H1 (cell line): ENCODE measurements around the gene FRMPD1. TPM values are rescaled to one million over a fixed set of nuclear protein-coding genes. Genes with fewer than 3 reads are reported as not detected.

Experiments used
- BCL11A ChIP-seq, 2 experiments: IDR thresholded peaks; one replicate each; pipeline ENCODE4 v1.6.1; 2011; ENCODE audit warnings: low read depth in 2 of 2, low read length in 2 of 2, mild to moderate bottlenecking in 2 of 2
- BRCA1 ChIP-seq: IDR thresholded peaks from 2 replicates; pipeline ENCODE4 v1.6.1; 2012; ENCODE audit warnings: low read depth, low read length, improper control_type of control experiment
- CBX5 ChIP-seq: fragments of 300-800, 300-1000 bp; sonication (generic); IDR thresholded peaks from 2 replicates; pipeline ENCODE4 v1.7.1; 2016; ENCODE audit warnings: antibody characterized with exemption, low read length, low read depth
- GABPA ChIP-seq: IDR thresholded peaks from 2 replicates; pipeline ENCODE4 v1.6.1; 2011; ENCODE audit warnings: mild to moderate bottlenecking, low read length, moderate library complexity, borderline replicate concordance; ENCODE audit not compliant: insufficient read depth
- NRF1 ChIP-seq: IDR thresholded peaks from 2 replicates; pipeline ENCODE4 v1.6.1; 2011; ENCODE audit warnings: mild to moderate bottlenecking, low read depth, low read length, improper control_type of control experiment
- POU5F1 ChIP-seq: IDR thresholded peaks from 2 replicates; pipeline ENCODE4 v1.6.1; 2011; ENCODE audit warnings: low read depth, mild to moderate bottlenecking, low read length, moderate library complexity
- SUZ12 ChIP-seq: fragments of 200-600 bp; sonication (generic); IDR thresholded peaks from 2 replicates; pipeline ENCODE4 v1.6.1; 2012; ENCODE audit warnings: mild to moderate bottlenecking, inconsistent platforms, low read length, moderate library complexity, mixed read lengths
- polyA plus RNA-seq, 7 experiments: library from polyadenylated mRNA; depleted of rRNA in 3 of 7; stranded (reverse) in 5 of 7; unstranded in 2 of 7; fragments of >200 nt in 5 of 7; fragments of 200-250 nt in 2 of 7; gene quantifications; 1 replicate in 5 of 7; 2 replicates in 1 of 7; 4 replicates in 1 of 7; pipeline versions ENCODE4 v1.2.1 to v1.2.3, GENCODE V29; 2011 to 2013; ENCODE audit warnings: missing spikeins in 2 of 7, mixed read lengths in 2 of 7
- total RNA-seq: library from RNA; stranded (reverse); fragmentation: NEBNext Ultra II Directional; extraction: Animal tissue kit (Norgen Biotek cat#: 25700); gene quantifications from 2 replicates; pipeline ENCODE4 v1.2.1, GENCODE V29; 2021
- TF ChIP-seq, protein P1 (sequence below): fragments of 300-600 bp; sonication (generic); IDR thresholded peaks from 2 replicates; pipeline ENCODE4 v1.7.1; 2012; ENCODE audit warnings: low read length, moderate library complexity, mild to moderate bottlenecking, inconsistent platforms; ENCODE audit not compliant: insufficient replicate concordance

Gene FRMPD1
- total and polyA plus RNA-seq, 2 of the 8 experiments (the other 6 are each of a cell fraction or from before 2014, with no cell fraction given), result 0.27 to 0.32 TPM

- no peak for TF ChIP-seq SUZ12
- TF ChIP-seq BRCA1, result no peak
- no peak for TF ChIP-seq NRF1
- no peak for TF ChIP-seq CBX5
- TF ChIP-seq GABPA, result no peak
- TF ChIP-seq POU5F1, result no peak
- TF ChIP-seq, protein P1, sequence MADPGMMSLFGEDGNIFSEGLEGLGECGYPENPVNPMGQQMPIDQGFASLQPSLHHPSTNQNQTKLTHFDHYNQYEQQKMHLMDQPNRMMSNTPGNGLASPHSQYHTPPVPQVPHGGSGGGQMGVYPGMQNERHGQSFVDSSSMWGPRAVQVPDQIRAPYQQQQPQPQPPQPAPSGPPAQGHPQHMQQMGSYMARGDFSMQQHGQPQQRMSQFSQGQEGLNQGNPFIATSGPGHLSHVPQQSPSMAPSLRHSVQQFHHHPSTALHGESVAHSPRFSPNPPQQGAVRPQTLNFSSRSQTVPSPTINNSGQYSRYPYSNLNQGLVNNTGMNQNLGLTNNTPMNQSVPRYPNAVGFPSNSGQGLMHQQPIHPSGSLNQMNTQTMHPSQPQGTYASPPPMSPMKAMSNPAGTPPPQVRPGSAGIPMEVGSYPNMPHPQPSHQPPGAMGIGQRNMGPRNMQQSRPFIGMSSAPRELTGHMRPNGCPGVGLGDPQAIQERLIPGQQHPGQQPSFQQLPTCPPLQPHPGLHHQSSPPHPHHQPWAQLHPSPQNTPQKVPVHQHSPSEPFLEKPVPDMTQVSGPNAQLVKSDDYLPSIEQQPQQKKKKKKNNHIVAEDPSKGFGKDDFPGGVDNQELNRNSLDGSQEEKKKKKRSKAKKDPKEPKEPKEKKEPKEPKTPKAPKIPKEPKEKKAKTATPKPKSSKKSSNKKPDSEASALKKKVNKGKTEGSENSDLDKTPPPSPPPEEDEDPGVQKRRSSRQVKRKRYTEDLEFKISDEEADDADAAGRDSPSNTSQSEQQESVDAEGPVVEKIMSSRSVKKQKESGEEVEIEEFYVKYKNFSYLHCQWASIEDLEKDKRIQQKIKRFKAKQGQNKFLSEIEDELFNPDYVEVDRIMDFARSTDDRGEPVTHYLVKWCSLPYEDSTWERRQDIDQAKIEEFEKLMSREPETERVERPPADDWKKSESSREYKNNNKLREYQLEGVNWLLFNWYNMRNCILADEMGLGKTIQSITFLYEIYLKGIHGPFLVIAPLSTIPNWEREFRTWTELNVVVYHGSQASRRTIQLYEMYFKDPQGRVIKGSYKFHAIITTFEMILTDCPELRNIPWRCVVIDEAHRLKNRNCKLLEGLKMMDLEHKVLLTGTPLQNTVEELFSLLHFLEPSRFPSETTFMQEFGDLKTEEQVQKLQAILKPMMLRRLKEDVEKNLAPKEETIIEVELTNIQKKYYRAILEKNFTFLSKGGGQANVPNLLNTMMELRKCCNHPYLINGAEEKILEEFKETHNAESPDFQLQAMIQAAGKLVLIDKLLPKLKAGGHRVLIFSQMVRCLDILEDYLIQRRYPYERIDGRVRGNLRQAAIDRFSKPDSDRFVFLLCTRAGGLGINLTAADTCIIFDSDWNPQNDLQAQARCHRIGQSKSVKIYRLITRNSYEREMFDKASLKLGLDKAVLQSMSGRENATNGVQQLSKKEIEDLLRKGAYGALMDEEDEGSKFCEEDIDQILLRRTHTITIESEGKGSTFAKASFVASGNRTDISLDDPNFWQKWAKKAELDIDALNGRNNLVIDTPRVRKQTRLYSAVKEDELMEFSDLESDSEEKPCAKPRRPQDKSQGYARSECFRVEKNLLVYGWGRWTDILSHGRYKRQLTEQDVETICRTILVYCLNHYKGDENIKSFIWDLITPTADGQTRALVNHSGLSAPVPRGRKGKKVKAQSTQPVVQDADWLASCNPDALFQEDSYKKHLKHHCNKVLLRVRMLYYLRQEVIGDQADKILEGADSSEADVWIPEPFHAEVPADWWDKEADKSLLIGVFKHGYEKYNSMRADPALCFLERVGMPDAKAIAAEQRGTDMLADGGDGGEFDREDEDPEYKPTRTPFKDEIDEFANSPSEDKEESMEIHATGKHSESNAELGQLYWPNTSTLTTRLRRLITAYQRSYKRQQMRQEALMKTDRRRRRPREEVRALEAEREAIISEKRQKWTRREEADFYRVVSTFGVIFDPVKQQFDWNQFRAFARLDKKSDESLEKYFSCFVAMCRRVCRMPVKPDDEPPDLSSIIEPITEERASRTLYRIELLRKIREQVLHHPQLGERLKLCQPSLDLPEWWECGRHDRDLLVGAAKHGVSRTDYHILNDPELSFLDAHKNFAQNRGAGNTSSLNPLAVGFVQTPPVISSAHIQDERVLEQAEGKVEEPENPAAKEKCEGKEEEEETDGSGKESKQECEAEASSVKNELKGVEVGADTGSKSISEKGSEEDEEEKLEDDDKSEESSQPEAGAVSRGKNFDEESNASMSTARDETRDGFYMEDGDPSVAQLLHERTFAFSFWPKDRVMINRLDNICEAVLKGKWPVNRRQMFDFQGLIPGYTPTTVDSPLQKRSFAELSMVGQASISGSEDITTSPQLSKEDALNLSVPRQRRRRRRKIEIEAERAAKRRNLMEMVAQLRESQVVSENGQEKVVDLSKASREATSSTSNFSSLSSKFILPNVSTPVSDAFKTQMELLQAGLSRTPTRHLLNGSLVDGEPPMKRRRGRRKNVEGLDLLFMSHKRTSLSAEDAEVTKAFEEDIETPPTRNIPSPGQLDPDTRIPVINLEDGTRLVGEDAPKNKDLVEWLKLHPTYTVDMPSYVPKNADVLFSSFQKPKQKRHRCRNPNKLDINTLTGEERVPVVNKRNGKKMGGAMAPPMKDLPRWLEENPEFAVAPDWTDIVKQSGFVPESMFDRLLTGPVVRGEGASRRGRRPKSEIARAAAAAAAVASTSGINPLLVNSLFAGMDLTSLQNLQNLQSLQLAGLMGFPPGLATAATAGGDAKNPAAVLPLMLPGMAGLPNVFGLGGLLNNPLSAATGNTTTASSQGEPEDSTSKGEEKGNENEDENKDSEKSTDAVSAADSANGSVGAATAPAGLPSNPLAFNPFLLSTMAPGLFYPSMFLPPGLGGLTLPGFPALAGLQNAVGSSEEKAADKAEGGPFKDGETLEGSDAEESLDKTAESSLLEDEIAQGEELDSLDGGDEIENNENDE, result no peak
- TF ChIP-seq BCL11A (IDR thresholded peaks at IDR 0.05; ENCODE audit: low read depth in 2 of 2, low read length in 2 of 2), result no peak
These were observed 6.2 kb downstream of the FRMPD1 start (continued) for GRCh38 chr9:37656936-37657335.
